Progenitor cell of endocrine pancreas (in vitro differentiated cells): ENCODE measurements around the gene MFSD1. TPM values are rescaled to one million over a fixed set of nuclear protein-coding genes. Genes with fewer than 3 reads are reported as not detected.

Experiments used
- DNase-seq: peaks from one replicate; pipeline ENCODE4 v3.0.0; 2021; ENCODE audit warnings: low spot score; ENCODE audit not compliant: unreplicated experiment
- H3K27ac Mint-ChIP-seq: 2 replicates; pipeline ENCODE4 v1.8.0; 2021; ENCODE audit warnings: mild to moderate bottlenecking, moderate library complexity, mixed read lengths
- H3K27me3 Mint-ChIP-seq: 2 replicates; pipeline ENCODE4 v1.8.0; 2021; ENCODE audit warnings: mixed read lengths
- H3K36me3 Mint-ChIP-seq: 2 replicates; pipeline ENCODE4 v1.8.0; 2022; ENCODE audit warnings: mixed read lengths; ENCODE audit not compliant: insufficient read depth
- H3K4me1 Mint-ChIP-seq: 2 replicates; pipeline ENCODE4 v1.8.0; 2021; ENCODE audit warnings: low read depth, mixed read lengths
- H3K4me3 Mint-ChIP-seq: 2 replicates; pipeline ENCODE4 v1.8.0; 2021; ENCODE audit warnings: low read depth, mild to moderate bottlenecking, moderate library complexity, mixed read lengths
- H3K9me3 Mint-ChIP-seq: 2 replicates; pipeline ENCODE4 v1.8.0; 2021; ENCODE audit warnings: low read depth, mixed read lengths
- CTCF ChIP-seq: fragments of 200-600 bp; sonication (generic); IDR thresholded peaks from one replicate; pipeline ENCODE4 v1.5.0; 2021; ENCODE audit warnings: antibody characterized with exemption, mild to moderate bottlenecking; ENCODE audit not compliant: unreplicated experiment
- long read RNA-seq: library from polyadenylated mRNA; unstranded; transcript quantifications from one replicate; pipeline ENCODE4 v2.0.0, GENCODE V29; 2020
- total RNA-seq: library from RNA; stranded (reverse); gene quantifications from 2 replicates; pipeline ENCODE4 v1.2.1, GENCODE V29; 2021

MFSD1 gene
- total RNA-seq = 17.6 and 17.8 TPM in 2 replicates
- long read RNA-seq, transcript MFSD1-203 (16 exons, 2,423 nt) = major isoform, 138 of 155 reads
- long read RNA-seq, transcript MFSD1-215 (15 exons, 2,121 nt) = minor isoform, 6 of 155 reads
- long read RNA-seq, partial matches to known transcripts = 2 of 155 reads
- long read RNA-seq, other reads (novel, unspliced or antisense) = 7 of 155 reads

- H3K27me3 Mint-ChIP-seq = peaks cover 36% of the 10 kb centered on the region
- TF ChIP-seq CTCF = no peak
- peak within 1 kb of the TSS; percentile 87 for H3K27ac Mint-ChIP-seq
- H3K9me3 Mint-ChIP-seq = no peaks in the 10 kb centered on the region
- peaks cover 8% of the 10 kb centered on the region for H3K4me1 Mint-ChIP-seq
- peak within 1 kb of the TSS; percentile 84 for H3K4me3 Mint-ChIP-seq
- H3K36me3 Mint-ChIP-seq = no peaks in the 10 kb centered on the region
- DNase-seq = peak; percentile 85
Observed at GRCh38 chr3:158801696-158802408, at the start of gene MFSD1. TSS of gene MFSD1 (plus strand) at chr3:158802054. CDS start at chr3:158802153, 99 bp downstream.

GRCh38 chr3:158753854-158754253, 48.0 kb upstream of the MFSD1 start:
- no peak for TF ChIP-seq CTCF
- no peaks in the 10 kb centered on the region for H3K4me1 Mint-ChIP-seq
- H3K27ac Mint-ChIP-seq = no peak overlapping the region
- peaks cover 2% of the 10 kb centered on the region for H3K36me3 Mint-ChIP-seq
- no peak for DNase-seq
- H3K27me3 Mint-ChIP-seq = no peaks in the 10 kb centered on the region
- H3K9me3 Mint-ChIP-seq = no peaks in the 10 kb centered on the region
- no peak overlapping the region for H3K4me3 Mint-ChIP-seq

GRCh38 chr3:158755421-158755820, 46.4 kb upstream of the MFSD1 start:
- Mint-ChIP-seq H3K27me3 (no peaks in the 10 kb centered on the region), H3K27ac (no peak overlapping the region), H3K9me3 (no peaks in the 10 kb centered on the region), H3K4me1 (no peaks in the 10 kb centered on the region), H3K36me3 (no peaks in the 10 kb centered on the region), H3K4me3 (no peak overlapping the region)
- TF ChIP-seq CTCF = no peak
- DNase-seq = no peak

GRCh38 chr3:158761350-158761749, 40.5 kb upstream of the MFSD1 start:
- no peak overlapping the region for H3K27ac Mint-ChIP-seq
- H3K9me3 Mint-ChIP-seq = no peaks in the 10 kb centered on the region
- H3K4me1 Mint-ChIP-seq = no peaks in the 10 kb centered on the region
- no peaks in the 10 kb centered on the region for H3K27me3 Mint-ChIP-seq
- no peaks in the 10 kb centered on the region for H3K36me3 Mint-ChIP-seq
- H3K4me3 Mint-ChIP-seq = no peak overlapping the region
- DNase-seq = no peak
- no peak for TF ChIP-seq CTCF

GRCh38 chr3:158762701-158763100, 39.2 kb upstream of the MFSD1 start:
- Mint-ChIP-seq H3K4me3 (no peak overlapping the region), H3K9me3 (no peaks in the 10 kb centered on the region), H3K36me3 (no peaks in the 10 kb centered on the region), H3K27ac (no peak overlapping the region), H3K27me3 (no peaks in the 10 kb centered on the region), H3K4me1 (no peaks in the 10 kb centered on the region)
- no peak for DNase-seq
- no peak for TF ChIP-seq CTCF
